MM.1S (cell line): ENCODE measurements around the gene SARS2.
"Not testable (repeated sequence)": the region's sequence is repeated elsewhere in the genome, so short reads cannot be mapped to it uniquely, and the experiment has no call there.

Experiments used
- DNase-seq: peaks from one replicate; pipeline ENCODE4 v3.0.0-alpha.2; 2015
- H2AFZ ChIP-seq: fragments of 300-600 bp; sonication (generic); 2 replicates; pipeline ENCODE4 v1.6.0; 2016; ENCODE audit warnings: antibody characterized with exemption, low read length
- H3F3A ChIP-seq: fragments of 300-600 bp; sonication (generic); 2 replicates; pipeline ENCODE4 v1.6.1; 2016; ENCODE audit warnings: mild to moderate bottlenecking, antibody characterized with exemption, low read length, moderate library complexity, mixed read lengths; ENCODE audit not compliant: insufficient read depth
- H3K27ac ChIP-seq: fragments of 300-600 bp; sonication (generic); 2 replicates; pipeline ENCODE4 v1.5.1; 2016; ENCODE audit warnings: mild to moderate bottlenecking, low read length
- H3K27me3 ChIP-seq: fragments of 300-600 bp; sonication (generic); replicated peaks from 2 replicates; pipeline ENCODE4 v1.6.0; 2016; ENCODE audit warnings: low read length; ENCODE audit not compliant: insufficient read depth
- H3K36me3 ChIP-seq: fragments of 300-600 bp; sonication (generic); replicated peaks from 2 replicates; pipeline ENCODE4 v1.6.1; 2016; ENCODE audit warnings: mild to moderate bottlenecking, low read length, mixed read lengths; ENCODE audit not compliant: insufficient read depth
- H3K4me1 ChIP-seq: fragments of 300-600 bp; sonication (generic); 2 replicates; pipeline ENCODE4 v1.6.1; 2016; ENCODE audit warnings: low read length, mixed read lengths
- H3K4me2 ChIP-seq: fragments of 300-600 bp; sonication (generic); 2 replicates; pipeline ENCODE4 v1.6.0; 2016; ENCODE audit warnings: low read depth, low read length
- H3K4me3 ChIP-seq: fragments of 300-600 bp; sonication (generic); 2 replicates; pipeline ENCODE4 v1.5.1; 2016; ENCODE audit warnings: low read length, mixed read lengths
- H3K79me2 ChIP-seq: fragments of 300-600 bp; sonication (generic); 2 replicates; pipeline ENCODE4 v1.6.1; 2016; ENCODE audit warnings: mixed run types, low read length, mixed read lengths
- H3K9ac ChIP-seq: fragments of 300-600 bp; sonication (generic); 2 replicates; pipeline ENCODE4 v1.6.1; 2016; ENCODE audit warnings: low read length, mixed read lengths
- H3K9me2 ChIP-seq: fragments of 300-600 bp; sonication (generic); replicated peaks from 2 replicates; pipeline ENCODE4 v1.6.1; 2016; ENCODE audit warnings: mild to moderate bottlenecking, low read length, mixed read lengths; ENCODE audit not compliant: insufficient read depth
- H3K9me3 ChIP-seq: fragments of 300-600 bp; sonication (generic); replicated peaks from 2 replicates; pipeline ENCODE4 v1.6.1; 2016; ENCODE audit warnings: mild to moderate bottlenecking, low read length, mixed read lengths; ENCODE audit not compliant: insufficient read depth
- H4K20me1 ChIP-seq: fragments of 300-600 bp; sonication (generic); 2 replicates; pipeline ENCODE4 v1.6.1; 2016; ENCODE audit warnings: mild to moderate bottlenecking, low read length, moderate library complexity, mixed read lengths; ENCODE audit not compliant: insufficient read depth
- EZH2 ChIP-seq: fragments of 300-600 bp; sonication (generic); optimal IDR thresholded peaks from 2 replicates; pipeline ENCODE3; 2017; ENCODE audit warnings: low read depth, mild to moderate bottlenecking, antibody characterized with exemption, low read length, mixed read lengths
- EZH2phosphoT487 ChIP-seq: fragments of 300-600 bp; sonication (generic); IDR thresholded peaks from 2 replicates; pipeline ENCODE4 v1.6.1; 2018; ENCODE audit warnings: antibody characterized with exemption, low read length
- TF ChIP-seq, protein P1 (sequence below): fragments of 300-600 bp; sonication (generic); IDR thresholded peaks from 2 replicates; pipeline ENCODE4 v1.5.1; 2016; ENCODE audit warnings: antibody characterized with exemption, low read length, mixed read lengths

The SARS2 gene

DNA sequence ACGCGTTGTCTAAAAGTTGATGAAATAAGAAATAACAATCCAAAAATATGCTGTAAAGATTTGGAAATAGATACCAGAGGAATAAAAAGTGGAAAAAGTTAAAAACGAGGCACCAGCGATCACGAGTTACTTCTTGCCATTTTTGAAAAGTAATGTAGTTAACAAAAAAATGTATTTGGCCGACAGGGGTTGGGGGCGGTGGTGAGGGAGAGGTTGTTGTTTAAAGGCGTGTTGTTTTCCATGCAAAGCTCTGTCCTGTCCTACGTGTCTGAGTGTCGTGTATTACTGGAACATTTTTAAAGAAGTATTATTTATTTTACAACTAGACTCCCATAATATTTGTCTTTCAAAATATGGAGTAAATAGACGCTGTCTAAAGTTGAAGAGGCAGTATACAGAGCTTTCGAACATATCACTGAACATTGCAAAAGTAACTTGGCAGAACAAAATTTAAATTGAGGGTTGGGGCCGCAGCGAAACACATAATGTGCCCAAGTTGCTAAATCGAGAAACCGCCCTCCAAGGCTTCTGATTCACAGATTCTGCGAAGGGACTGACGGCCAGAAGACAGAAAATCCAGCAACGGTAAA lies 44.2 kb upstream of the SARS2 start:
- Histone ChIP-seq H3K27ac (no peak overlapping the region), H2AFZ (no peak overlapping the region), H3F3A (no peaks in the 10 kb centered on the region), H3K4me3 (no peak overlapping the region), H3K4me1 (peaks cover 12% of the 10 kb centered on the region), H3K27me3 (peaks cover 22% of the 10 kb centered on the region), H4K20me1 (no peaks in the 10 kb centered on the region), H3K36me3 (no peaks in the 10 kb centered on the region), H3K79me2 (no peaks in the 10 kb centered on the region), H3K4me2 (no peak overlapping the region), H3K9ac (no peak overlapping the region), H3K9me3 (no peaks in the 10 kb centered on the region), H3K9me2 (no peaks in the 10 kb centered on the region)
- DNase-seq = no peak
- TF ChIP-seq EZH2 = no peak
- TF ChIP-seq, protein P1, sequence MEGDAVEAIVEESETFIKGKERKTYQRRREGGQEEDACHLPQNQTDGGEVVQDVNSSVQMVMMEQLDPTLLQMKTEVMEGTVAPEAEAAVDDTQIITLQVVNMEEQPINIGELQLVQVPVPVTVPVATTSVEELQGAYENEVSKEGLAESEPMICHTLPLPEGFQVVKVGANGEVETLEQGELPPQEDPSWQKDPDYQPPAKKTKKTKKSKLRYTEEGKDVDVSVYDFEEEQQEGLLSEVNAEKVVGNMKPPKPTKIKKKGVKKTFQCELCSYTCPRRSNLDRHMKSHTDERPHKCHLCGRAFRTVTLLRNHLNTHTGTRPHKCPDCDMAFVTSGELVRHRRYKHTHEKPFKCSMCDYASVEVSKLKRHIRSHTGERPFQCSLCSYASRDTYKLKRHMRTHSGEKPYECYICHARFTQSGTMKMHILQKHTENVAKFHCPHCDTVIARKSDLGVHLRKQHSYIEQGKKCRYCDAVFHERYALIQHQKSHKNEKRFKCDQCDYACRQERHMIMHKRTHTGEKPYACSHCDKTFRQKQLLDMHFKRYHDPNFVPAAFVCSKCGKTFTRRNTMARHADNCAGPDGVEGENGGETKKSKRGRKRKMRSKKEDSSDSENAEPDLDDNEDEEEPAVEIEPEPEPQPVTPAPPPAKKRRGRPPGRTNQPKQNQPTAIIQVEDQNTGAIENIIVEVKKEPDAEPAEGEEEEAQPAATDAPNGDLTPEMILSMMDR = no peak
- no peak for TF ChIP-seq EZH2phosphoT487

DNA sequence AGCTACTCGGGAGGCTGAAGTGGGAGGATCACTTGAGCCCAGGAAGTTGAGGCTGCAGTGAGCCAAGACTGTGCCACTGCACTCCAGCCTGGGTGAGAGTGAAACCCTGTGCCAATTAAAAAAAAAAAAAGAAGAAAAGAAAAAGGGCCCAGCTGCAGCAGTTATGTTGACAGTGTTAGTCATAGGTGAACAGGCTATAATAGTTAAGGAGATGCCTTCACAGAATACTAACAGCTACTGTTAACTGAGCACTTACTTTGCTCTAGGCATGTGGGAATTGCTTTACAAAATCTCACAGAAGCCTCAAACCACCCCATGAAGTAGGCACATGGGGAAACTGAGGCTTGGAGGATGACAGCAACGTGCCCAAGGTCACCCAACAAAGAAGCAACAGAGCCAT lies 41.1 kb upstream of the SARS2 start:
- no peaks in the 10 kb centered on the region for H3K79me2 ChIP-seq
- no peak overlapping the region for H2AFZ ChIP-seq
- no peak overlapping the region for H3K4me3 ChIP-seq
- no peaks in the 10 kb centered on the region for H3F3A ChIP-seq
- no peaks in the 10 kb centered on the region for H4K20me1 ChIP-seq
- DNase-seq = no peak
- H3K27me3 ChIP-seq = peaks cover 22% of the 10 kb centered on the region
- no peaks in the 10 kb centered on the region for H3K4me1 ChIP-seq
- TF ChIP-seq EZH2phosphoT487 = no peak
- TF ChIP-seq, protein P1 = no peak
- no peak for TF ChIP-seq EZH2
- H3K36me3 ChIP-seq = no peaks in the 10 kb centered on the region
- no peak overlapping the region for H3K4me2 ChIP-seq
- H3K9me2 ChIP-seq = no peaks in the 10 kb centered on the region
- H3K27ac ChIP-seq = no peak overlapping the region
- no peak overlapping the region for H3K9ac ChIP-seq
- H3K9me3 ChIP-seq = no peaks in the 10 kb centered on the region

DNA sequence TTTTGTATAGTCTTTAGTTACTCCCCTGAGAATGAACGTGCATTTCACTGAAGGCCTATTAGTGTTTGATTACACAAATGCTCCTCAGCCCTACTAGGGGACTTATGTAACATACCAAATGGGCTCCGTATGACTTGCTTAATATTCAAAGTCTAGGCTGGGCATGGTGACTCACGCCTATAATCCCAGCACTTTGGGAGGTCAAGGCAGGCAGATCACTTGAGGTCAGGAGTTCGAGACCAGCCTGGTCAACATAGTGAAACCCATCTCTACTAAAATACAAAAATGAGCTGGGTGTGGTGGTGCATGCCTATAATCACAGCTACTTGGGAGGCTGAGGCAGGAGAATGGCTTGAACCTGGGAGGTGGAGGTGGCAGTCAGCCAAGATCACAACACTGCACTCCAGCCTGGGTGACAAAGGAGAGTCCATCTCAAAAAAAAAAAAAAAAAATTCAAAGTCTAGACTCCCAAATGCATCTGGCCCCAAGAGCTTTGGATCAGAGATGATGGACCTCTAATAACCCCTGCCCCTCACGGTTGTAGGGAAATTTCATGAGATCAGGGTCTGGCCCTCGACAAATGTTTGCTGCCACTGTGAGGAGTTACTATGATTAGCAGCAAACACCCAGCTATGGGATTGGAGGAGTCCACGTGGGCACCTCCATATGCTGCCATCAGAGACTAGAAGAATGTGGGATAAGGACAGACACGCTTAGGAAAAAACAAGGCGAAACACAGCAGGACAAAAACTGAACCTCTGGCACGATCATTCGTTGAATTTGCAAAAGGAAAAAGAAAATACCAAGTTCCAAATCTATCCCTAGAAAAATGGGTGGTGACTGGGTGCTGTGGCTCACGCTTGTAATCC lies 40.3 kb upstream of the SARS2 start:
- no peaks in the 10 kb centered on the region for H3K9me2 ChIP-seq
- H3K27ac ChIP-seq = no peak overlapping the region
- no peak overlapping the region for H3K9ac ChIP-seq
- no peaks in the 10 kb centered on the region for H3F3A ChIP-seq
- DNase-seq = no peak
- H3K79me2 ChIP-seq = no peaks in the 10 kb centered on the region
- H3K4me1 ChIP-seq = no peaks in the 10 kb centered on the region
- H3K4me3 ChIP-seq = no peak overlapping the region
- H2AFZ ChIP-seq = no peak overlapping the region
- H3K36me3 ChIP-seq = no peaks in the 10 kb centered on the region
- H3K9me3 ChIP-seq = no peaks in the 10 kb centered on the region
- TF ChIP-seq EZH2 (no peak), EZH2phosphoT487 (no peak)
- TF ChIP-seq, protein P1 = no peak
- peaks cover 14% of the 10 kb centered on the region for H3K27me3 ChIP-seq
- no peaks in the 10 kb centered on the region for H4K20me1 ChIP-seq
- no peak overlapping the region for H3K4me2 ChIP-seq

DNA sequence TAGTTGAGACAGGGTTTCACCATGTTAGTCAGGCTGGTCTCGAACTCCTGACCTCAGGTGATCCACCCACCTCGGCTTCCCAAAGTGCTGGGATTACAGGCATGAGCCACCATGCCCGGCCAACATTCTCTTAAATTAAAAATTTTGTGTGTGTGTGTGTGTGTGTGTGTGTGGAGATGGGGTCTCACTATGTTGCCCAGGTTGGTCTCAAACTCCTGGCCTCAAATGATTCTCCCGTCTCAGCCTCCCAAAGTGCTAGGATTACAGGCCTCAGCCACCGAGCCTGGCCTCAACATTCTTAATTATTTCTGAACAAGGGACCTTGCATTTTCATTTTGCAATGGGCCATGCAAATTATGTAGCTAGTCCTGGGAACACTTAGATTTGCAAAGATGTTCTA lies 35.6 kb upstream of the SARS2 start:
- H3K9me3 ChIP-seq = not testable (repeated sequence)

More for the DNA sequence above, 35.6 kb upstream of the SARS2 start:
- H3F3A ChIP-seq, H3K4me1 ChIP-seq, H3K4me3 ChIP-seq, H3K4me2 ChIP-seq, H3K27ac ChIP-seq, H3K27me3 ChIP-seq, H3K9ac ChIP-seq, H3K36me3 ChIP-seq, H3K79me2 ChIP-seq, H4K20me1 ChIP-seq, H2AFZ ChIP-seq, DNase-seq, H3K9me2 ChIP-seq: not testable (repeated sequence)
